Right cardiac atrium (tissue), 5 donors: ENCODE data around the gene STRIP1. TPM values are rescaled to one million over a fixed set of nuclear protein-coding genes. Genes with fewer than 3 reads are reported as not detected.

Experiments used
- ATAC-seq, 2 donors: fragments of 200-7000 bp; cut with Tn5 transposase; one replicate each; pipeline versions ENCODE4 v1.8.0 to v1.9.1; 2020; ENCODE audit warnings: moderate library complexity in 2 of 2, mild to moderate bottlenecking in 1 of 2
- DNase-seq, 3 donors: peaks; one replicate each; pipeline ENCODE4 v3.0.0-alpha.2; 2020
- H3K27ac ChIP-seq: one replicate; pipeline ENCODE4 v1.5.1; 2013; ENCODE audit warnings: mild to moderate bottlenecking, low read length, control low read depth, moderate library complexity
- H3K27me3 ChIP-seq: one replicate; pipeline ENCODE4 v1.6.1; 2013; ENCODE audit not compliant: control insufficient read depth, insufficient read depth
- H3K4me1 ChIP-seq: one replicate; pipeline ENCODE4 v1.6.1; 2013; ENCODE audit warnings: low read length; ENCODE audit not compliant: control insufficient read depth, insufficient read depth
- H3K4me3 ChIP-seq: one replicate; pipeline ENCODE4 v1.5.1; 2013; ENCODE audit warnings: low read length, control low read depth
- H3K9me3 ChIP-seq: one replicate; pipeline ENCODE4 v1.6.1; 2013; ENCODE audit warnings: low read length; ENCODE audit not compliant: control insufficient read depth
- WGBS: extraction: QIAGEN DNeasy Blood & Tissue Kit; methylation state at CpG from one replicate; pipeline ENCODE4 v1.1.7; 2013; 5-methylcytosine and 5-hydroxymethylcytosine counted together
- intact Hi-C, 4 donors: fragments of 100-400 bp; cut with DNase I; formaldehyde crosslinking; loops; one replicate each; pipeline versions ENCODE4 v1.11.0 to v1.14.0; 2022 to 2023
- polyA plus RNA-seq: library from polyadenylated mRNA; stranded (reverse); fragments of 200-250 nt; gene quantifications from one replicate; pipeline ENCODE4 v1.2.3, GENCODE V29; 2013
- total RNA-seq, 4 donors: library from RNA; stranded (reverse); fragmentation: NEBNext Ultra II Directional; extraction: Animal tissue kit (Norgen Biotek cat#: 25700); gene quantifications; one replicate each; pipeline ENCODE4 v1.2.1, GENCODE V29; 2021
- donor health status: healthy with polysubstance abuse.
- donor health status: DM: no; HTN: yes; CAD: no.
- donor health status: DM: no; HTN: no; CAD: no.
- donor health status: DM: no; HTN: yes; CAD: no; lungs with severe emphysema.
- donor health status: DM: yes; HTN: yes; CAD: no.

Gene STRIP1
- total and polyA plus RNA-seq, 5 donors: 10.8 to 20.5 (median 18.6) TPM

DNA sequence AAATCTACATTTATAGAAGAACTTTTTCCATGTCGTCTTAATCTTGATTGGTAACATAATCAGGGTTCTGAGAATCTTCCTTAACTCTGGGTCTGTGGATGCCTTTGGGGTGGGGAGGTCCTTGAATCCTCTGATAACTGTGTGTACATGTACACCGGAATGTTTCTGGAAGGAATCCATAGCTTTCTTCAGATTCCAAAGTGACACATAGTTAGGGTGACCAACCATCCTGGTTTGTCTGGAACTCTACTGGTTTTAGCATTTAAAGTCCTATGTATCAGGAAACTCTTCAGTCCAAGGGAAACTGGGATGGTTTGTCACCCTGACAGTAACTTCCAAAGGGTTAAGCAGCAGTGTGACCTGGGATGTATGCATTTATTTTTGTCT, 16.8 kb downstream of the STRIP1 start:
- DNase-seq (no peak), ATAC-seq (no peak)
- H3K9me3 ChIP-seq: no peaks in the 10 kb centered on the region
- intact Hi-C loops: loop anchor here (5.0 to 10.0 kb wide), 2 partner anchors 54 to 56 kb away; no protein-coding TSS in a partner anchor
- 58% methylated on average over 2 of the region's 2 CpGs for WGBS
- no peak overlapping the region for H3K27ac ChIP-seq
- H3K27me3 ChIP-seq: no peaks in the 10 kb centered on the region
- no peak overlapping the region for H3K4me3 ChIP-seq
- H3K4me1 ChIP-seq: peaks cover 5% of the 10 kb centered on the region

GRCh38 chr1:110053552-110054428, 19.4 kb downstream of the STRIP1 start:
- peak; percentile 57 to 70 for ATAC-seq
- Histone ChIP-seq H3K27ac (no peak overlapping the region), H3K9me3 (no peaks in the 10 kb centered on the region), H3K4me1 (peaks cover 5% of the 10 kb centered on the region), H3K4me3 (no peak overlapping the region), H3K27me3 (no peaks in the 10 kb centered on the region)
- intact Hi-C loops: loop anchor here (5.0 to 10.0 kb wide), 2 partner anchors 51 to 54 kb away; no protein-coding TSS in a partner anchor
- peak; percentile 70 to 89 (median 87) for DNase-seq
- WGBS: 57% methylated on average over 16 of the region's 16 CpGs

GRCh38 chr1:110055493-110056284, 21.3 kb downstream of the STRIP1 start:
- no peak overlapping the region for H3K4me3 ChIP-seq
- H3K27ac ChIP-seq: no peak overlapping the region
- ATAC-seq: no peak
- no peaks in the 10 kb centered on the region for H3K27me3 ChIP-seq
- 88% methylated on average over 5 of the region's 5 CpGs for WGBS
- DNase-seq: no peak
- H3K4me1 ChIP-seq: no peaks in the 10 kb centered on the region
- intact Hi-C loops: loop anchor here in 1 of 4 donors (10.0 kb wide), 1 partner anchor 49 kb away; no protein-coding TSS in a partner anchor
- no peaks in the 10 kb centered on the region for H3K9me3 ChIP-seq

DNA sequence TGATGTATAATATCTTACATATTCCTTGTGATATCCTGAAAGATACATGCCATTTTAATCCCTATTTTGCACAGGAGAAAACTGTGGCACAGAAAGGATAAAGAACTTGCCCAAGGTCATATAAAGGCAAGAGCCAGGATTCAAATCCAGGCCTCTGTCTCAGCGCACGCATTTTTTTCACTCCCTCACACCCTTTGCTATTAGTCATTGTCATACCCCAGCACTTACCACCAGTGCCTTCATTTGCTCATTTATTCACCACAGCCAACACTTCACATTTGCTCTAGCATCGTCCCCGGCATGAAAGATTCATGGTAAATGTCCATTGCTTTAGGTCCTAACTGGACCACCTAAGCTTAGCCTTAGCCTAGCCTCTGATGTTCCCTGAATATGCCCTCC, 21.9 kb downstream of the STRIP1 start:
- 89% methylated on average over 4 of the region's 4 CpGs for WGBS
- DNase-seq (no peak), ATAC-seq (no peak)
- Histone ChIP-seq H3K9me3 (no peaks in the 10 kb centered on the region), H3K4me3 (no peak overlapping the region), H3K27me3 (no peaks in the 10 kb centered on the region), H3K4me1 (no peaks in the 10 kb centered on the region), H3K27ac (no peak overlapping the region)
- intact Hi-C loops: loop anchor here in 1 of 4 donors (10.0 kb wide), 1 partner anchor 49 kb away; no protein-coding TSS in a partner anchor

DNA sequence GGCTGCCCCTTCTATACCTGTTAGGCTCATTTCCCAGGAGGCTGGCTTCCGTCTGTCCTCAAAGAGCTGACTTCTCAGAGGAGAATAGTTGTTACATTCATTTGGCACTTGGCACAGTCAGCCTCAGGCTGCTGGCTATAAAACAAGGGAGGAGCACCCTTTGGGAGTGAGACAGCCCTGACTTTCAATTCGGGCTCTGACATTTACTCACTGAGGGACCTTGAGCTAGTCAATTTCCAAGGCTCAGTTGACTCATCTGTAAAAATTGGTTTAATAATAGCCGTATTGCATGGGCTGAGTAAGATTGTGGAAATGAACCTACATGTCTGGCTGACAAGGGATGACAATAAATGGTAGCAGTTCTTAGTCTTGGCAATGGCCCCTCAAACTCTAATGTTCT, 22.4 kb downstream of the STRIP1 start:
- no peaks in the 10 kb centered on the region for H3K4me1 ChIP-seq
- no peaks in the 10 kb centered on the region for H3K9me3 ChIP-seq
- H3K27ac ChIP-seq: no peak overlapping the region
- ATAC-seq (no peak), DNase-seq (no peak)
- no peak overlapping the region for H3K4me3 ChIP-seq
- WGBS: 61% methylated on average over 3 of the region's 3 CpGs
- no peaks in the 10 kb centered on the region for H3K27me3 ChIP-seq
- intact Hi-C loops: loop anchor here in 1 of 4 donors (10.0 kb wide), 1 partner anchor 48 kb away; no protein-coding TSS in a partner anchor

DNA sequence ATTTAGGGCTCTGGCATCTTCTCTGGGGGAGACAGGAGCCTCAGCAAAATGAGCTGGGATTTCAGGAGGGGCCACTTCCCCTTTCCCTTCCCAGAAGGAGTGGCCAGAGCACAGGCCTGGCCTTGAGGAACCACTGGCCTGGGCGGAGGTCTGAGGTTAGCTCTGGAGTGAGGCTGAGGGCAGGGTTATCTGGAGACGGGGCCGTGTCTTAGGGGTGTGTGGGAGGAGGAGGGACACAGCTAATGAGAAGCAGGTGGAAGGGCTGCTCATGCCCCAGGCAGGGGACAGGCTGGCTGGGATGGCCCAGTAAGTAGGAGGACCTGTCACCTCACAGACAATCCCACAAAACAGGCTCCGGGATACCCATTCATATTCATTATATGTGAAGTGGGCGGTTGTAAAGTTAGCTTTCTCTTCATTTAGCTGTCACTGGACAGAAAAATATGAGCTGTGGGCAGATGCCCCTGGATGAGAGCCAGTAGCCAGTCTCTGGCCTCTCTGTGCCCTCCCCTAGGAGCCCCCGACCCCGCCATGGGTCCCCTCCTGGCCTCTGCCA, 23.6 kb downstream of the STRIP1 start:
- Histone ChIP-seq H3K4me3 (no peak overlapping the region), H3K4me1 (no peaks in the 10 kb centered on the region), H3K27ac (no peak overlapping the region), H3K27me3 (no peaks in the 10 kb centered on the region), H3K9me3 (no peaks in the 10 kb centered on the region)
- no peak for DNase-seq
- intact Hi-C loops: loop anchor here in 1 of 4 donors (10.0 kb wide), 1 partner anchor 47 kb away; no protein-coding TSS in a partner anchor
- ATAC-seq: no peak
- 59% methylated on average over 7 of the region's 7 CpGs for WGBS

GRCh38 chr1:110058591-110058990, 24.2 kb downstream of the STRIP1 start:
- Histone ChIP-seq H3K9me3 (no peaks in the 10 kb centered on the region), H3K4me1 (no peaks in the 10 kb centered on the region), H3K27me3 (no peaks in the 10 kb centered on the region), H3K4me3 (no peak overlapping the region), H3K27ac (no peak overlapping the region)
- no peak for ATAC-seq
- intact Hi-C loops: loop anchor here in 1 of 4 donors (10.0 kb wide), 1 partner anchor 46 kb away; no protein-coding TSS in a partner anchor
- no peak for DNase-seq
- WGBS: 61% methylated on average over 1 of the region's 1 CpG

- Histone ChIP-seq H3K27ac (no peak overlapping the region), H3K9me3 (no peaks in the 10 kb centered on the region), H3K4me1 (no peaks in the 10 kb centered on the region), H3K27me3 (no peaks in the 10 kb centered on the region), H3K4me3 (no peak overlapping the region)
- ATAC-seq (no peak), DNase-seq (peak in 1 of 3 donors; percentile 18)
- 75% methylated on average over 6 of the region's 6 CpGs for WGBS
- intact Hi-C loops: loop anchor here in 1 of 4 donors (10.0 kb wide), 1 partner anchor 46 kb away; no protein-coding TSS in a partner anchor
These were observed 24.9 kb downstream of the STRIP1 start for GRCh38 chr1:110059133-110059863.

GRCh38 chr1:110060034-110060661, 25.7 kb downstream of the STRIP1 start:
- Histone ChIP-seq H3K9me3 (no peaks in the 10 kb centered on the region), H3K4me3 (no peak overlapping the region), H3K27ac (no peak overlapping the region), H3K4me1 (no peaks in the 10 kb centered on the region), H3K27me3 (no peaks in the 10 kb centered on the region)
- intact Hi-C loops: no loop called here
- WGBS: 92% methylated on average over 9 of the region's 9 CpGs
- DNase-seq (peak in 2 of 3 donors; percentile 73), ATAC-seq (no peak)

DNA sequence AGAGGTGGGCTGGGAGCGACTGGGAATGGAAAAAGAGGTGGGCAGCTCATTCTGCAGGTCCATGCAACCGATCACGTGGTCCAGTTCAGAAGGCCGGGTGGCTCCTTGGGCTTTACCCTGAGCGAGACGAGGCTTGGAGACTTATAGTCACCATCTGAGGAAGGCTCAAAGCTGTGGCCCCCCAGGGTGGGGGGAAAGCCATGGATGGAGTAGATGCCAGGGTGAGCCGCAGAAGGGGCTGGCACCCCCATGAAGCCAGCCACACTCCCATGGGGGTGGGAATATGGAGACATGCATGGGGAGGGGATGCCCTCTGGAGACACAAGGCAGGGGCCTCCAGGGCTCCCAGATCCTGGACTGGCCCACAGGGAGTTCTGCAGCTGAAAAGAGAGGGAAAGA, 26.2 kb downstream of the STRIP1 start:
- Histone ChIP-seq H3K27ac (no peak overlapping the region), H3K4me3 (no peak overlapping the region), H3K27me3 (no peaks in the 10 kb centered on the region), H3K4me1 (no peaks in the 10 kb centered on the region), H3K9me3 (no peaks in the 10 kb centered on the region)
- intact Hi-C loops: no loop called here
- ATAC-seq (no peak), DNase-seq (peak in 1 of 3 donors; percentile 22)
- WGBS: 96% methylated on average over 7 of the region's 7 CpGs
